GM12878 (cell line): ENCODE results near the gene WNT8A. TPM values are rescaled to one million over a fixed set of nuclear protein-coding genes. Genes with fewer than 3 reads are reported as not detected.

Experiments used
- ATAC-seq: fragments of 200-7000 bp; cut with Tn5 transposase; 3 replicates; pipeline ENCODE4 v1.9.1; 2020; ENCODE audit warnings: mild to moderate bottlenecking, moderate library complexity
- BruUV-seq: library from RNA; stranded (reverse); fragments of 400-500 nt; replicated peaks from 2 replicates; lab custom pipeline; 2021; lab: Mats Ljungman, UMichigan
- CTCF ChIA-PET: fragments of 300-600 bp; sonication (Branson Sonifier 250); formaldehyde crosslinking; extraction: SDS; loops from one replicate; lab custom pipeline; 2021; ENCODE audit warnings: inconsistent platforms; lab: Yijun Ruan, JAX
- POLR2A ChIA-PET: fragments of 350-600 bp; formaldehyde crosslinking; extraction: SDS; loops from one replicate; lab custom pipeline; 2021; ENCODE audit warnings: inconsistent platforms; lab: Charles Lee
- RAD21 ChIA-PET: fragments of 300-600 bp; sonication (Branson Sonifier 250); formaldehyde crosslinking; loops from one replicate; lab custom pipeline; 2023; ENCODE audit warnings: antibody characterized with exemption; ENCODE audit not compliant: unreplicated experiment; lab: Charles Lee
- SMC1A ChIA-PET: fragments of 300-600 bp; sonication (Branson Sonifier 250); formaldehyde crosslinking; loops from one replicate; lab custom pipeline; 2023; ENCODE audit not compliant: unreplicated experiment, uncharacterized antibody; lab: Charles Lee
- DNase-seq: peaks from one replicate; pipeline ENCODE4 v3.0.0-alpha.2; 2011; ENCODE audit warnings: low read depth, low spot score
- FAIRE-seq: peaks from 3 replicates; lab custom pipeline; 2011; peaks lifted over from hg19 to GRCh38; lab: Jason Lieb, UNC
- H2AFZ ChIP-seq: 2 replicates; pipeline ENCODE4 v1.6.0; 2011; ENCODE audit warnings: low read depth, low read length, control low read depth; ENCODE audit not compliant: control insufficient read depth
- H3K27ac ChIP-seq: 2 replicates; pipeline ENCODE4 v1.5.1; 2011; ENCODE audit warnings: control low read depth; ENCODE audit not compliant: control insufficient read depth, insufficient read depth
- H3K27me3 ChIP-seq, 2 experiments: replicated peaks in 1 of 2; 2 replicates each; pipeline versions ENCODE4 v1.6.0 to v1.6.1; 2011; ENCODE audit warnings: low read length in 1 of 2; ENCODE audit not compliant: control insufficient read depth in 2 of 2, insufficient read depth in 2 of 2
- H3K36me3 ChIP-seq, 2 experiments: 2 replicates each; pipeline ENCODE4 v1.5.1; 2011; ENCODE audit warnings: low read length in 1 of 2; ENCODE audit not compliant: control insufficient read depth in 2 of 2, insufficient read depth in 2 of 2
- H3K4me1 ChIP-seq: 2 replicates; pipeline ENCODE4 v1.6.1; 2011; ENCODE audit warnings: mild to moderate bottlenecking, low read length, moderate library complexity, mixed read lengths; ENCODE audit not compliant: control insufficient read depth, insufficient read depth
- H3K4me2 ChIP-seq: 2 replicates; pipeline ENCODE4 v1.6.0; 2011; ENCODE audit warnings: control low read depth; ENCODE audit not compliant: control insufficient read depth, insufficient read depth
- H3K4me3 ChIP-seq: fragments of 200-600 bp; sonication (generic); 2 replicates; pipeline ENCODE4 v1.5.1; 2016
- H3K79me2 ChIP-seq: 2 replicates; pipeline ENCODE4 v1.6.0; 2011; ENCODE audit warnings: low read length; ENCODE audit not compliant: control insufficient read depth, insufficient read depth
- H3K9ac ChIP-seq: 2 replicates; pipeline ENCODE4 v1.8.0; 2011; ENCODE audit warnings: low read length, control low read depth, mixed read lengths; ENCODE audit not compliant: control insufficient read depth, insufficient read depth
- H3K9me3 ChIP-seq: replicated peaks from 3 replicates; pipeline ENCODE4 v1.5.1; 2011; ENCODE audit warnings: mild to moderate bottlenecking, low read length; ENCODE audit not compliant: control insufficient read depth, insufficient read depth
- H4K20me1 ChIP-seq: 2 replicates; pipeline ENCODE4 v1.6.0; 2011; ENCODE audit not compliant: control insufficient read depth, insufficient read depth
- CTCF ChIP-seq, 3 experiments: IDR thresholded peaks in 2 of 3; conservative IDR thresholded peaks in 1 of 3; 2 replicates each; pipeline ENCODE4 v1.5.1; 2011; ENCODE audit warnings: low read depth in 3 of 3, low read length in 3 of 3, mild to moderate bottlenecking in 3 of 3, control low read depth in 2 of 3, moderate library complexity in 2 of 3, inconsistent platforms in 1 of 3, mixed read lengths in 1 of 3; ENCODE audit not compliant: control insufficient read depth in 2 of 3, insufficient read depth in 1 of 3; ENCODE audit errors: extremely low read depth in 1 of 3
- NFXL1 ChIP-seq: fragments of 450-650 bp; IDR thresholded peaks from 2 replicates; pipeline ENCODE4 v1.6.1; 2017; ENCODE audit warnings: antibody characterized with exemption, mild to moderate bottlenecking, borderline replicate concordance
- RELB ChIP-seq: fragments of 450-650 bp; IDR thresholded peaks from 2 replicates; pipeline ENCODE4 v1.6.1; 2017; ENCODE audit warnings: low read depth, mild to moderate bottlenecking, moderate library complexity
- WGBS: methylation state at CpG from one replicate; pipeline ENCODE4 v1.1.6; 2016; ENCODE audit warnings: low lambda C conversion rate; ENCODE audit not compliant: insufficient replicate concordance, insufficient coverage; ENCODE audit errors: missing lambda C conversion rate; 5-methylcytosine and 5-hydroxymethylcytosine counted together
- in situ Hi-C: fragments of 300-500 bp; cut with MboI; formaldehyde crosslinking; loops from 9 replicates; pipeline ENCODE4 v1.14.3; 2018; ENCODE audit warnings: mixed read lengths
- intact Hi-C: fragments of 100-400 bp; cut with micrococcal nuclease; formaldehyde crosslinking; loops from one replicate; pipeline ENCODE4 v1.14.2; 2022; ENCODE audit not compliant: unreplicated experiment
- polyA plus RNA-seq, 11 experiments: library from polyadenylated mRNA; depleted of rRNA in 4 of 11; unstranded in 6 of 11; stranded (reverse) in 5 of 11; fragments of >200 nt; fragmentation: Nextera tagmentation in 4 of 11; fragmentation: Illumina TruSeq in 1 of 11; extraction: Ambion mirVana in 4 of 11; extraction: Trizol in 1 of 11; gene quantifications; 1 replicate in 1 of 11; 2 replicates in 10 of 11; pipeline versions ENCODE4 v1.2.1 to v1.2.3, GENCODE V29; 2011 to 2016; ENCODE audit warnings: inconsistent platforms in 2 of 11, missing spikeins in 2 of 11, low read depth in 1 of 11
- total RNA-seq, 4 experiments: library from RNA; depleted of rRNA in 3 of 4; stranded (reverse); fragments of >200 nt in 3 of 4; fragmentation: Illumina TruSeq in 1 of 4; extraction: Trizol in 1 of 4; gene quantifications; 2 replicates each; pipeline versions ENCODE4 v1.2.1 to v1.2.3, GENCODE V29; 2013 to 2021

The WNT8A gene
- total and polyA plus RNA-seq, 10 of the 15 experiments (the other 5 are each of a cell fraction or from before 2014, with no cell fraction given) = not detected

GRCh38 chr5:138082033-138082432 lies 1.8 kb upstream of the WNT8A start:
- Histone ChIP-seq H3K27ac (no peak overlapping the region; the same call in 1 of the 2 replicates), H3K4me3 (no peak overlapping the region), H2AFZ (peak overlapping the region; percentile 21; the same call in 1 of the 2 replicates), H3K9me3 (no peaks in the 10 kb centered on the region), H3K79me2 (no peaks in the 10 kb centered on the region), H3K27me3 (no peaks in the 10 kb centered on the region), H3K4me2 (no peak overlapping the region), H3K36me3 (no peaks in the 10 kb centered on the region), H4K20me1 (no peaks in the 10 kb centered on the region), H3K9ac (no peak overlapping the region), H3K4me1 (peaks cover 7% of the 10 kb centered on the region)
- ATAC-seq (0 out of 3 replicates have a peak, but pooled peaks have one; percentile 17), DNase-seq (no peak), FAIRE-seq (no peak)
- POLR2A ChIA-PET = interaction anchor here (0.6 to 1.3 kb wide), 2 partner anchors 60 to 193 kb away, joined by 3 read pairs; no protein-coding TSS in a partner anchor
- SMC1A ChIA-PET = interaction anchor here (0.9 to 7.0 kb wide), 7 partner anchors 40 to 146 kb away, joined by 3 to 87 read pairs (median 3); no protein-coding TSS in a partner anchor
- no TSS peak for BruUV-seq
- RAD21 ChIA-PET = interaction anchor here (1.2 to 2.0 kb wide), 3 partner anchors 47 to 51 kb away, joined by 3 to 14 read pairs (median 4); no protein-coding TSS in a partner anchor
- in situ Hi-C loops = loop anchor here (10.0 to 25.0 kb wide), 2 partner anchors 53 to 745 kb away; partner anchors contain the start of gene NME5
- intact Hi-C loops = no loop called here
- TF ChIP-seq CTCF (IDR thresholded peaks at IDR 0.05 in 2 of 3, conservative IDR thresholded peaks at IDR 0.05 in 1 of 3; ENCODE audit: control insufficient read depth in 2 of 3, extremely low read depth in 1 of 3, insufficient read depth in 1 of 3, low read depth in 3 of 3, low read length in 3 of 3) = peak in 1 of 3 experiments; percentile 17; a peak in 1 of 6 replicates
- TF ChIP-seq NFXL1 = no peak
- no peak for TF ChIP-seq RELB
- WGBS = 72% methylated on average over 4 of the region's 4 CpGs
- CTCF ChIA-PET = interaction anchor here (0.6 to 12.1 kb wide), 5 partner anchors 9 to 459 kb away, joined by 3 to 243 read pairs (median 16); no protein-coding TSS in a partner anchor
